Motor neuron (in vitro differentiated cells): Measurements from ENCODE around the gene ARHGAP24. TPM values are rescaled to one million over a fixed set of nuclear protein-coding genes. Genes with fewer than 3 reads are reported as not detected.
"Not testable (repeated sequence)": the region's sequence is repeated elsewhere in the genome, so short reads cannot be mapped to it uniquely, and the experiment has no call there.

ENCODE experiments used
- ATAC-seq, 8 experiments: fragments of 200-7000 bp; cut with Tn5 transposase; replicated peaks in 6 of 8; 2 replicates each; pipeline ENCODE4 v1.8.0; 2021; ENCODE audit warnings: mild to moderate bottlenecking in 8 of 8, moderate library complexity in 8 of 8
- H3K27ac ChIP-seq, 2 donors: fragments of 250-450 bp; sonication (Bioruptor Pico); 2 replicates each; pipeline ENCODE4 v1.9.0; 2021; ENCODE audit warnings: antibody characterized with exemption in 2 of 2, mild to moderate bottlenecking in 2 of 2, moderate library complexity in 1 of 2
- H3K4me1 ChIP-seq, 2 donors: fragments of 250-450 bp; sonication (Bioruptor Pico); replicated peaks in 1 of 2; 2 replicates each; pipeline ENCODE4 v1.6.1; 2021; ENCODE audit warnings: antibody characterized with exemption in 2 of 2, mild to moderate bottlenecking in 2 of 2, moderate library complexity in 1 of 2
- H3K4me3 ChIP-seq, 5 donors: fragments of 250-450 bp; sonication (Bioruptor Pico); 2 replicates each; pipeline ENCODE4 v1.9.0; 2021; ENCODE audit warnings: antibody characterized with exemption in 5 of 5, mild to moderate bottlenecking in 5 of 5, moderate library complexity in 4 of 5
- WGBS, 10 experiments: fragments of 450-650 bp; shearing (Covaris generic); methylation state at CpG; one replicate each; pipeline ENCODE4 v1.0.0; 2022; 5-methylcytosine and 5-hydroxymethylcytosine counted together
- in situ Hi-C, 9 experiments: fragments of 400-800 bp; cut with MboI; loops; one replicate each; pipeline ENCODE4 v1.15.0; 2021; ENCODE audit warnings: low sequenced_read_pairs in 9 of 9, low pct_unique_long_range_greater_than_20kb in 2 of 9; ENCODE audit not compliant: unreplicated experiment in 9 of 9
- total RNA-seq, 8 experiments: library from RNA; unstranded; fragments of 300-600 nt; gene quantifications; 2 replicates each; pipeline versions ENCODE4 v1.2.3 to v1.2.4, GENCODE V29; 2022

ARHGAP24 gene
- total RNA-seq, 8 experiments from 2014 or later: 0.67 to 17.6 (median 2.5) TPM

DNA sequence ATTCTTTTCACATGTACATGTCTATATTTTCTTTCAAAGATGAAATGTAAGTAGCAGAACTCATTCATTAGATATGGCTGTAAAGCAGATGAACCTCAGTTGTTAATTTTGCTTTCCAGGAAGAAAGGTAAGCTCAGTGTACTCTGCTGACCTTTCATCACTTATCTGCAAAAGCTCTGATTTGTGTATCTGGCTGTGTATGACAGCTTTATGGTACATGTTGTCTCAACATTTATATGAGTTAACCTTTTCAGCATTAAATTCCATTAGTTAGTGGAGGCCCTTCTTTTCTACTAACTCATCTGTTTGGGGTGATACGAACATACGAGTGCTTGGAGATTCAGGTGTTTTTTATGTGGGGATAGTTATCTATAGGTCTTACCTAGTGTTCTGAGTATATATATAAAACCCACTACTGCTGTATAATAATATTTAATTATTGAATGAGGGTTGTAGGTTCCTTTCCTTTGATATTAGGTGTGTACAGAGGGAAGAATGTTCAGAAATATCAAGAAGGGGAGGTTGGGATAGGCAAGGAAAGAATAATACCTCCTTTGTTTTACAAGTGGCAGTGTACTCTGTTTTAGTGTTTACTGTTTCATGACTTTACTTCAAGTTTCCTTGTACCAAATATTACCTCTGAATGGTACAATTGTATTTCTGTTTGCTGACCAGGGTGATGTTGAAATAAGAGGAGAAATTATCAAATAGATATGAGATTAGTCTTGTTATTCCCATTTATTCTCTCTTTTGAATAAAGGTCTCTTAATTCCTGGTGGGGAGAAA lies 395.5 kb downstream of the ARHGAP24 start:
- H3K4me1 ChIP-seq: peaks cover 2 to 4% of the 10 kb centered on the region in 2 donors
- 83 to 100% (median 87%) methylated on average over 1 to 2 of the region's 2 CpGs; no CpG with 5 or more reads in 6 of the 10 experiments for WGBS, 10 experiments
- H3K27ac ChIP-seq: no peak overlapping the region
- ATAC-seq: no peak
- H3K4me3 ChIP-seq: no peak overlapping the region
- in situ Hi-C loops: no loop called here

DNA sequence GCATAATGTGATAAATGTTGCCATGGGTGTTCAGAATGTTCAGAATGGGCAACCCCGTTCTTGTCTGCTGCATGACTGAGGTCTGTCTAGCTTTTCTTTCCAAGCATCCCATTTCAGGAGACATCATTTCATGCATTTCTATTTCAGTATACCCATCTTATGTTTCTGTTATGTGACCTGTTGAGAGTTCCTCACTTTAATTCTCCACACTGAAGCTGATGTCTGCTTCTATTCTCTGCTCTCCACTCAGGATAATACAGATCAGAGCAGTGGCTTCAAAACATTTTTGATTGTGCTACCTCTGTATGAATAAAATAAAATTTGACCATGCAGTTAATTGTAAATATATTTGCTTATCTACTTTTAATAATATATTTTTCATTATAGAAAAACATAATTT lies 398.6 kb downstream of the ARHGAP24 start:
- H3K4me3 ChIP-seq: no peak overlapping the region
- no peak overlapping the region for H3K27ac ChIP-seq
- in situ Hi-C loops: no loop called here
- no peak for ATAC-seq
- 44 to 100% (median 100%) methylated on average over 1 of the region's 1 CpG; no CpG with 5 or more reads in 2 of the 10 experiments for WGBS, 10 experiments
- H3K4me1 ChIP-seq: peaks cover 0 to 2% of the 10 kb centered on the region in 2 donors

DNA sequence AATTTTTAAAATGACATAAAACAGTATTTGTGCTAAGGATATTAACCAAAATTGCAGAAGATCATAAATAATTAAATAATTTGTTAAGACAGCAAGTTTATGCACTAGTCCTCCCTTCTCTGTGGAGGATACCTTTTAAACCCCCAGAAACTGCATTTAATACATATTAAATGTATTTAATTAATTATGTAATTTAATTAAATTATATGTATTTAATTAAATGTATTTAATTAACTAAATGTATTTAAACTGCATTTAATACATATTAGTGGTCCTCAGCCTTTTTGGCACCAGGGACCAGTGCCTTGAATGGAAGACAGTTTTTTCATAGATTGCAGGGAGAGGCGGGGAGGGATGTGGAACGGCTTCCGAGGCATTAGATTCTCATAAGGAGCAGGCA lies 404.6 kb downstream of the ARHGAP24 start:
- Histone ChIP-seq H3K4me1 (no peaks in the 10 kb centered on the region), H3K4me3 (no peak overlapping the region), H3K27ac (no peak overlapping the region)
- in situ Hi-C loops: no loop called here
- ATAC-seq: no peak
- WGBS, 10 experiments: 82 to 100% (median 100%) methylated on average over 1 to 3 of the region's 3 CpGs; no CpG with 5 or more reads in 4 of the 10 experiments

DNA sequence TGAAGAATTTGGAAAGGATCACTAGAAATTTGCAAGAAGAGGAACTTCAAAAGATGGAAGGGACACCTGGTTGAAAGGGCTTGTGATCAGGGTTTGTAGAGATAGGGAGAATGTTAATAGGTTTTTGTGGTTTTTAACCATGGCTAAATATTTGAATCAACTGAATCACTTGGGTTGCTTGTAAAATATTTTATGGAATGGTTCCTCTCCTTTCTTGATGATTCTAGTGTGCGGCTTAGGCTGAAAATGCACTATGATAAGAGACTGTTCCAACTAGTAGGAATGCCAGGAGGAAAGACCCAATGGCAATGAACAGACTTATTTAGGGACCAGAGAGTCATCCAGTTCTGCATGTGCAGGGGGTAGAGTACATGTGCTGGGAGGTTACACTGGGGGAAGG lies 408.2 kb downstream of the ARHGAP24 start:
- no peak for ATAC-seq
- no peak overlapping the region for H3K27ac ChIP-seq
- in situ Hi-C loops: no loop called here
- H3K4me1 ChIP-seq: no peaks in the 10 kb centered on the region
- H3K4me3 ChIP-seq: no peak overlapping the region
- WGBS, 10 experiments: 71 to 100% (median 100%) methylated on average over 1 of the region's 1 CpG; no CpG with 5 or more reads in 2 of the 10 experiments

DNA sequence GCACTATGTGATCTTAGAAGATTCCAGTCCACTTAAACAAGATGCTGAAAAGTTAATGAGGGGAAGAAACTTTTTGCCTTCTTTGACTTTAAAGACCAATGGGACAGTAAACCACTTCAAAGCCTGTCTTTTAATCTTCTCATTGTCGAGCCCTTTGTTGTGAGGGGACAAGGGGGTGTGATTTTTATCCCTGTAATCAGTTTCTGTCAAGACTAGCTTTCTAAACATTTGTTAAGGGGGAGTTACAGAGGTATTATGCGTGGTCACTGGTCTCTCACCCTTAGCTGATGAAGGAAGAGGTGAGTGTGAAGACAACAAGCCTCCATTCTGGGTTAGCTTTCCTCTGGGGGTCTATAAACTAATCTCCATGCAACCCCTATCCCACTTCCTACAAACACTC lies 409.3 kb downstream of the ARHGAP24 start:
- no peak overlapping the region for H3K4me3 ChIP-seq
- WGBS, 10 experiments: 0 to 100% (median 15%) methylated on average over 1 to 2 of the region's 2 CpGs; no CpG with 5 or more reads in 2 of the 10 experiments
- no peak for ATAC-seq
- no peaks in the 10 kb centered on the region for H3K4me1 ChIP-seq
- in situ Hi-C loops: no loop called here
- no peak overlapping the region for H3K27ac ChIP-seq

DNA sequence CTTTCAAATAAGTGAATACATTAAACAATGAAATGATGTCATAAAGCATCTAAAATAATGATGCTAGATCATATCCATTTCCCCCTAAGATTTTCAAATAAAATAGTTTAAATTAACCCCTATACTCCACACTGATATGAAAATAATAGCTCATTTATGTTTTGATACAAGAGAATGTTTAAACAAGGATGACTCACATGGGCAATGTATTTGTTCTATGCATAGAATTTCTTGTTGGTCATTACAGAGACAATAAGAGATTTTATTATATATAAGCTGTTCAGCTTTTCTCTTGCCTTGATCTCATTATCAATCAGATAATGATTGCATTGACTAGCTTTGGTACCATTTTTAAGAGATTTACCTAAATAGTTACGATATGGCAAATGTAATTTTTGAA lies 411.7 kb downstream of the ARHGAP24 start:
- Histone ChIP-seq H3K4me1 (no peaks in the 10 kb centered on the region), H3K27ac (no peak overlapping the region), H3K4me3 (no peak overlapping the region)
- in situ Hi-C loops: no loop called here
- ATAC-seq: no peak
- 80 to 100% (median 92%) methylated on average over 1 of the region's 1 CpG; no CpG with 5 or more reads in 1 of the 10 experiments for WGBS, 10 experiments

DNA sequence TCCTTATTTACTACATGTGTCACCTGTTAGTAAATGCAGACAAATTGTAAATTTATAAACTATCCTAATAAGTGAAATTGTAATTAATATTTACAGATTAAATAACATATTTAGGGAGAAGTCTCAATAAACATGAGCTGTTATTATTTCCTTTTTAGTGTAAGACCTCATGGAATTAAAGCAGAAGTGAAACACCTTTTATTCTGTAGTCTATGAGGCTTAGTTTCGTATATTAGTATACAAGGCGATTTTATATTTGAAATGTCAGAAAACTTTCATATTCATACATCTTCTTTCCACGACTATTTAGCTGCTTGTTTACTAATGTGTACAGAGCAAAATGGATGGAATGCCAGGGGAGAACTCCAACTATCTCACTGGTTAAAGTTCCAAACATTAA lies 414.4 kb downstream of the ARHGAP24 start:
- Histone ChIP-seq H3K27ac (no peak overlapping the region), H3K4me1 (no peaks in the 10 kb centered on the region), H3K4me3 (no peak overlapping the region)
- 61 to 94% (median 75%) methylated on average over 1 to 3 of the region's 3 CpGs for WGBS, 10 experiments
- no peak for ATAC-seq
- in situ Hi-C loops: no loop called here

DNA sequence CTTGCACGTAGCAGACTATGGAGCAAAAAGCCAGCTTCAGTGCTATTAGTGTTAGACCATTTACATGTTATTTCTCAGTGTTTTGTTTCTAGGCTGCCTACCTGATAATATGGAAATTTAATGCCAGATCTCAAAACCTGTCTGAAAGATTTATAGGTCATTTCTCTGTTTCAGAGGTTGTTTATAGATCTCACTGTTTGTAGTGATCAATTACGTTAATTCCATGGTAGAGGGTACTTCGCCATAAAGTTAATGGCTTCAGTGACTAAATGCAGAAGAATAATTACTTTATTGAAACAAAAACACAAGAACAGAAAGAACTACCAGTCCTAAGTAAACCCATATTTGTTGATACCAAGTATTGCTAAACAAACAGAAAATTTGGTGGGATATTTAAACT lies 420.8 kb downstream of the ARHGAP24 start:
- Histone ChIP-seq H3K27ac (no peak overlapping the region), H3K4me1 (no peaks in the 10 kb centered on the region), H3K4me3 (no peak overlapping the region)
- in situ Hi-C loops: no loop called here
- ATAC-seq: peak in 2 of 8 experiments; percentile 10 to 38
- WGBS, 10 experiments: 73 to 100% (median 93%) methylated on average over 2 to 3 of the region's 3 CpGs; no CpG with 5 or more reads in 1 of the 10 experiments

DNA sequence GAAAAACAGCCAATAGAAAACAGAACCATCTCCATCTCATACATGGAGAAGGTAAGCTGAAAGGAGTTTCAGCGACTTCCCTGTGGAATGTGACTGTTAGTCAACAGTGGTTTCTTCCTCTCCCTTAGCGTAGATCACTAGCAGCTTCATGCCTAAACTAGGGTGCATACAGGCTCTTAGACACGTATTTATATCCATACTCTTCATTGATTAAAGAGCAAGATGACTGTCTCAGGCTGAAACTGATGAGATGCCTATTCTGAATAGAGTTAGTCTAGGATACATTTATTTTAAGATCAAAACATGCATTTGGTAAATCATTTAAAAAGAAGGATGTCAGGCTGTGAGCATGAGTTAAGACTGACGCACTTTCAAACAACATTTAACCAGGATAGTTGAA lies 423.3 kb downstream of the ARHGAP24 start:
- WGBS, 10 experiments: 52 to 100% (median 87%) methylated on average over 1 to 4 of the region's 4 CpGs; no CpG with 5 or more reads in 1 of the 10 experiments
- in situ Hi-C loops: no loop called here
- no peak for ATAC-seq
- no peaks in the 10 kb centered on the region for H3K4me1 ChIP-seq
- no peak overlapping the region for H3K4me3 ChIP-seq
- no peak overlapping the region for H3K27ac ChIP-seq

DNA sequence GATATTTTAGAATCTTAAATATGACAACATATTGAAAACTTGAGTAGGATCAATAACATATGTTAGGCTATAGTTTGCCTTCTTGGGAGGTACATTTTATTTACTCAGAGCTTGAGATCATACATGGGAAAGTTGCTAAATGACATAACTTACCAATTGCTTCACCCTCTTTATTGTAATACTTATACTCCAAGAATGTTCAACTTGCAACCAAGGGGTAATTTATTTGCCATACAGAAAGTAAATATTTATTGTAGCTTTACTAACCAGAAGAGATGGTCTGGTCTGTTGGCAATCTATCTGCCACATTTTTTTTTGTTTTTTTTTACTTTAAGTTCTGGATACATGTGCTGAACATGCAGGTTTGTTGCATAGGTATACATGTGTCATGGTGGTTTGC lies 426.6 kb downstream of the ARHGAP24 start:
- ATAC-seq: no peak
- Histone ChIP-seq H3K4me1 (no peaks in the 10 kb centered on the region), H3K27ac (no peak overlapping the region), H3K4me3 (no peak overlapping the region)
- in situ Hi-C loops: no loop called here

DNA sequence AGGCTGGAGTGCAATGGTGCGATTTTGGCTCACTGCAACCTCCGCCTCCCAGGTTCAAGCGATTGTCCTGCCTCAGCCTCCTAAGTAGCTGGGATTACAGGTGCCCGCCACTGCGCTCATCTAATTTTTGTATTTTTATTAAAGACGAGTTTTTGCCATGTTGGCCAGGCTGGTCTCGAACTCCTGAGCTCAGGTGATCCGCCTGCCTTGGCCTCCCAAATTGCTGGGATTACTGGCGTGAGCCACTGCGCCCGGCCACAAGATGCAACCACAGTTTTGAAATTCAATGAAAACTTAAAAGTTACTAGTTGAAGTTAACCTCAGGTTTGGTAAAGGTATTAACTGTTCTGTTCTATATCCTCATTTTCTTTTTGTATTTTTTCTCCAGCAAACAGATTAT lies 427.7 kb downstream of the ARHGAP24 start:
- ATAC-seq, in situ Hi-C loops, H3K4me1 ChIP-seq, H3K27ac ChIP-seq, H3K4me3 ChIP-seq: not testable (repeated sequence)
- 84 to 100% (median 96%) methylated on average over 4 to 9 of the region's 11 CpGs; no CpG with 5 or more reads in 1 of the 10 experiments for WGBS, 10 experiments

DNA sequence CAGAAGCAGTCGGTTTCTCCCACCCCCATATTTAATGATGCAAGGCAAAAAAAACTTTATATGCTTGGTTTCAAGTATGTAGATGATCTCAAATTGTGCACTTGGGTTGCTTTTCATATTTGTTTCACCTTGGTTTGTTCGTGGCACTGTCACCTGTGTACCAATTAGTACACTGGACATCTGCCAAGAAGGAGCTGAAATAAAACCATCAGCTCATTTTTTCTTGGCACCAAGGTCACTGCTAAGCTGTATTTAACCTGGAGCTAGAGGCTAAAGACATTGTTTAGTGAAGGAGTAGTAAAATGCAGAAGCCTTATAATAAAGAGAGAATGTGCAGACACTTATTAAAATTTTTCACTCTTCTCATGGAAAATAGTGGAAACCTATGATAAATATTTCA lies 430.8 kb downstream of the ARHGAP24 start:
- in situ Hi-C loops: no loop called here
- Histone ChIP-seq H3K4me1 (no peaks in the 10 kb centered on the region), H3K27ac (no peak overlapping the region), H3K4me3 (no peak overlapping the region)
- 51 to 94% (median 81%) methylated on average over 1 to 2 of the region's 2 CpGs for WGBS, 10 experiments
- no peak for ATAC-seq

DNA sequence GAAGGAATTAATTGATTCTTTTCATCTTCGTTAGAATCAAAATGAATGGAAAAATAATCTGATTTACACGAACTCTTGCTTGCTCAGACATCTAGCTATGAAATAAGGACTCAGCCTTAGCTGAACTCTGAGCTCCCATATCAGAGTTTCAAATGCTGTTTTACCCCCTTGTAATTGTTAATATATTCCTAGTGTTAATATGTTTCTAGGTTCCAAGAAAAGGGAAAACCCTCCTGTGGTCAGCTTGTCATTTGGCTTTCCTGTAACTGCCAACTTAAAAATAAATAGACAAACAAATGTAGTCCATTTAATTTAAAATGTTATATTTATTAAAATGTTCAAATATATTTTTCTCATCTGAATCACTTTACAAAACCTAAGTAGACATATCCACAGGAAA lies 432.1 kb downstream of the ARHGAP24 start:
- WGBS, 10 experiments: 60 to 100% (median 91%) methylated on average over 1 to 2 of the region's 2 CpGs
- ATAC-seq: no peak

DNA sequence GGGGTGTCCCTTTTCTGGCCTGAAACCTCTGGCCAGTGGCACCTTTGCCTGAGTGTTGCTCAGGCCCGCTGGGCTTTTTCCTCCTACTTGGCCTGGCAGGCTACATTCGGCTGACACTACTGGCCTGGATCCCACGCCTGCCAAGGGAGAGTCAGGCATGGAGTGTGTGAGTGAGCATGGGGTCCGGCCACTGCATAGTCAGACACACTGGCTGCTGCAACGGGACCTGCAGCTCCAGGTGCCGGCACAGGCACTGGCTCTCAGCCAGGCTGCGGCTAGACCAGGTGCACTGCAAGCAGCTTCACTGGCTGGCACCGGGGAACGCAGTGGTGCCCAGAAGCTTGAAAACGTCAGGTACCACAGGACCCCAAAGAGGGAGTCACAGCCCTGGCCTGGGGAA lies 434.9 kb downstream of the ARHGAP24 start:
- H3K4me1 ChIP-seq: no peaks in the 10 kb centered on the region
- no peak overlapping the region for H3K4me3 ChIP-seq
- H3K27ac ChIP-seq: no peak overlapping the region
- in situ Hi-C loops: no loop called here
- ATAC-seq: no peak
- 75 to 100% (median 94%) methylated on average over 1 to 2 of the region's 10 CpGs; no CpG with 5 or more reads in 7 of the 10 experiments for WGBS, 10 experiments

More for the DNA sequence above, 432.1 kb downstream of the ARHGAP24 start:
- in situ Hi-C loops: no loop called here
- H3K4me1 ChIP-seq: no peaks in the 10 kb centered on the region
- H3K4me3 ChIP-seq: no peak overlapping the region
- H3K27ac ChIP-seq: no peak overlapping the region
